Liver (tissue), 3 donors: ENCODE data around the gene BRIP1.

Experiments used
- ATF3 ChIP-seq: IDR thresholded peaks from 2 replicates; pipeline ENCODE4 v1.6.1; 2016; ENCODE audit warnings: antibody characterized with exemption
- JUND ChIP-seq, 2 donors: IDR thresholded peaks; 2 replicates each; pipeline ENCODE4 v1.6.1; 2016; ENCODE audit warnings: antibody characterized with exemption in 2 of 2
- RAD21 ChIP-seq, 2 donors: IDR thresholded peaks; 2 replicates each; pipeline ENCODE4 v1.6.1; 2016; ENCODE audit warnings: antibody characterized with exemption in 2 of 2, mild to moderate bottlenecking in 2 of 2
- YY1 ChIP-seq: IDR thresholded peaks from 2 replicates; pipeline ENCODE4 v1.6.1; 2016; ENCODE audit warnings: antibody characterized with exemption, mild to moderate bottlenecking
- TF ChIP-seq, protein P1 (sequence below): fragments of 150-350 bp; IDR thresholded peaks from 2 replicates; pipeline ENCODE4 v1.5.1; 2017; ENCODE audit warnings: improper control_type of control experiment, low read depth, low read length; ENCODE audit not compliant: missing input control
- TF ChIP-seq, protein P2 (sequence below): IDR thresholded peaks from 2 replicates; pipeline ENCODE4 v1.6.1; 2016; ENCODE audit warnings: antibody characterized with exemption
- TF ChIP-seq, protein P3 (sequence below): IDR thresholded peaks from 2 replicates; pipeline ENCODE4 v1.6.1; 2016; ENCODE audit warnings: antibody characterized with exemption, mild to moderate bottlenecking
- donor health status: healthy.
- donor health status: healthy.

DNA sequence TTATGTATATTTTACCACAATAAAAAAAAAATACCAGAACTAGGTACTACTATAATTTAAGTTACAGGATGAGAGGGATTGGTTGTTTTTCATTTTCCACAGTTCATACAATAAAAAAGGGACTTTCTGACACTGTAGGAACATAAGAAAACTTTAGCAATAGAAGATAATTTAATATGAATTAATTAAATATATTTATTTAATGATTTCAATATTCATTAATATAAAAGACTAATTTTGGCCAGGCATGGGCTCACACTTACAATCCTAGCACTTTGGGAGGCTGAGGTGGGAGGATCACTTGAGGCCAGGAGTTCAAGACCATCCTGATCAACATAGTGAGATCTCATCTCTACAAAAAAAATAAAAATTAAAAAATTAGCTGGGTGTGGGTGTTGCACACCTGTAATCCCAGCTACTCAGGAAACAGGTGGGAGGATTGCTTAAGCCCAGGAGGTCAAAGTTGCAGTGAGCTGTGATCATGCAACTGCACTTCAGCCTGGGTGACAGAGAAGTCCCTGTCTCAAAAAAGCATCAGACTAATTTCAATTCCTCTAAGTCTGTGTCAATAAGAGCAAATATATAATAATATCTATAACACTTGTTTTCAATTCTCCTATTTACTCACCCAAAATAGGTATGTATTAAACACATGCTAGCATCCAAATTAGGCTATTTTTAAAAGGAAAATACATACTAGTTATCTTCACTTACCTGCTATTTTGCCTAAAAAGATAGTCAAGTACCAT, 79.6 kb downstream of the BRIP1 start:
- TF ChIP-seq JUND (IDR thresholded peaks at IDR 0.05) = no peak
- TF ChIP-seq ATF3 = no peak
- TF ChIP-seq YY1 = no peak
- TF ChIP-seq, protein P1, sequence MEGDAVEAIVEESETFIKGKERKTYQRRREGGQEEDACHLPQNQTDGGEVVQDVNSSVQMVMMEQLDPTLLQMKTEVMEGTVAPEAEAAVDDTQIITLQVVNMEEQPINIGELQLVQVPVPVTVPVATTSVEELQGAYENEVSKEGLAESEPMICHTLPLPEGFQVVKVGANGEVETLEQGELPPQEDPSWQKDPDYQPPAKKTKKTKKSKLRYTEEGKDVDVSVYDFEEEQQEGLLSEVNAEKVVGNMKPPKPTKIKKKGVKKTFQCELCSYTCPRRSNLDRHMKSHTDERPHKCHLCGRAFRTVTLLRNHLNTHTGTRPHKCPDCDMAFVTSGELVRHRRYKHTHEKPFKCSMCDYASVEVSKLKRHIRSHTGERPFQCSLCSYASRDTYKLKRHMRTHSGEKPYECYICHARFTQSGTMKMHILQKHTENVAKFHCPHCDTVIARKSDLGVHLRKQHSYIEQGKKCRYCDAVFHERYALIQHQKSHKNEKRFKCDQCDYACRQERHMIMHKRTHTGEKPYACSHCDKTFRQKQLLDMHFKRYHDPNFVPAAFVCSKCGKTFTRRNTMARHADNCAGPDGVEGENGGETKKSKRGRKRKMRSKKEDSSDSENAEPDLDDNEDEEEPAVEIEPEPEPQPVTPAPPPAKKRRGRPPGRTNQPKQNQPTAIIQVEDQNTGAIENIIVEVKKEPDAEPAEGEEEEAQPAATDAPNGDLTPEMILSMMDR = no peak
- TF ChIP-seq RAD21 (IDR thresholded peaks at IDR 0.05) = no peak
- TF ChIP-seq, protein P2, sequence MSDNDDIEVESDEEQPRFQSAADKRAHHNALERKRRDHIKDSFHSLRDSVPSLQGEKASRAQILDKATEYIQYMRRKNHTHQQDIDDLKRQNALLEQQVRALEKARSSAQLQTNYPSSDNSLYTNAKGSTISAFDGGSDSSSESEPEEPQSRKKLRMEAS = no peak
- TF ChIP-seq, protein P3, sequence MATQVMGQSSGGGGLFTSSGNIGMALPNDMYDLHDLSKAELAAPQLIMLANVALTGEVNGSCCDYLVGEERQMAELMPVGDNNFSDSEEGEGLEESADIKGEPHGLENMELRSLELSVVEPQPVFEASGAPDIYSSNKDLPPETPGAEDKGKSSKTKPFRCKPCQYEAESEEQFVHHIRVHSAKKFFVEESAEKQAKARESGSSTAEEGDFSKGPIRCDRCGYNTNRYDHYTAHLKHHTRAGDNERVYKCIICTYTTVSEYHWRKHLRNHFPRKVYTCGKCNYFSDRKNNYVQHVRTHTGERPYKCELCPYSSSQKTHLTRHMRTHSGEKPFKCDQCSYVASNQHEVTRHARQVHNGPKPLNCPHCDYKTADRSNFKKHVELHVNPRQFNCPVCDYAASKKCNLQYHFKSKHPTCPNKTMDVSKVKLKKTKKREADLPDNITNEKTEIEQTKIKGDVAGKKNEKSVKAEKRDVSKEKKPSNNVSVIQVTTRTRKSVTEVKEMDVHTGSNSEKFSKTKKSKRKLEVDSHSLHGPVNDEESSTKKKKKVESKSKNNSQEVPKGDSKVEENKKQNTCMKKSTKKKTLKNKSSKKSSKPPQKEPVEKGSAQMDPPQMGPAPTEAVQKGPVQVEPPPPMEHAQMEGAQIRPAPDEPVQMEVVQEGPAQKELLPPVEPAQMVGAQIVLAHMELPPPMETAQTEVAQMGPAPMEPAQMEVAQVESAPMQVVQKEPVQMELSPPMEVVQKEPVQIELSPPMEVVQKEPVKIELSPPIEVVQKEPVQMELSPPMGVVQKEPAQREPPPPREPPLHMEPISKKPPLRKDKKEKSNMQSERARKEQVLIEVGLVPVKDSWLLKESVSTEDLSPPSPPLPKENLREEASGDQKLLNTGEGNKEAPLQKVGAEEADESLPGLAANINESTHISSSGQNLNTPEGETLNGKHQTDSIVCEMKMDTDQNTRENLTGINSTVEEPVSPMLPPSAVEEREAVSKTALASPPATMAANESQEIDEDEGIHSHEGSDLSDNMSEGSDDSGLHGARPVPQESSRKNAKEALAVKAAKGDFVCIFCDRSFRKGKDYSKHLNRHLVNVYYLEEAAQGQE = no peak
